ENCODE data around the gene C17orf50. TPM values are rescaled to one million over a fixed set of nuclear protein-coding genes. Genes with fewer than 3 reads are reported as not detected.

C17orf50 gene
- total and polyA plus RNA-seq, 2 of the 13 experiments (the other 11 are each of a cell fraction or from before 2014, with no cell fraction given) = not detected

DNA sequence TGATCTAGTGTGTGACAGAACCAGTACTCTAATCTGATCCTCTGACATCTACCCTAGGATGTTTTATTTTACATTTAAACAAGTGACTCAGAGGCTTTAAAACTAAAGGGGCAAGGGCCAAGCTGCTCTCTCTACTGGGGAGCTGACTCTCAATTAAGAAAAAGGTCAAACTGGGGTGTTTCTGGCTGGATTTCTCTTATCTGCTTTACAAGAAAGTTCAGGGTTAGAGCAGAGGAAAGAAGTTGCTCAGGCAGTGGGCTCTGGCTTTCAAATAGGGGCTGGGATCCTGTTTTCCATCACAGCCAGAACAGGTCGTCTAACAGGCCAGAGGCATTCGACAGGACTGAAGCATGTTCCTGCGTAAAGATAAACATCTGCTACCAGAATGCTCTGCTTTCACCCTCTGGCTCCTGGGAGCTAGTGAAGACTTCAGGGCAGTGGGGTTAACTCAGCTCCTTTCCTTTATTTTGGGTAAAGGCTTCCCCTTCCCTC lies 26.3 kb downstream of the C17orf50 start:
- no peaks in the 10 kb centered on the region for H3K79me2 ChIP-seq (ENCODE audit: insufficient read depth, low read length)
- WGBS (ENCODE audit: low lambda C conversion rate) = 11% methylated on average over 3 of the region's 3 CpGs
- TF ChIP-seq, protein P1, sequence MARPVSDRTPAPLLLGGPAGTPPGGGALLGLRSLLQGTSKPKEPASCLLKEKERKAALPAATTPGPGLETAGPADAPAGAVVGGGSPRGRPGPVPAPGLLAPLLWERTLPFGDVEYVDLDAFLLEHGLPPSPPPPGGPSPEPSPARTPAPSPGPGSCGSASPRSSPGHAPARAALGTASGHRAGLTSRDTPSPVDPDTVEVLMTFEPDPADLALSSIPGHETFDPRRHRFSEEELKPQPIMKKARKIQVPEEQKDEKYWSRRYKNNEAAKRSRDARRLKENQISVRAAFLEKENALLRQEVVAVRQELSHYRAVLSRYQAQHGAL (CRISPR knock-in tag; IDR thresholded peaks at IDR 0.05; ENCODE audit: not compliant biosample characterization) = no peak
- TF ChIP-seq, protein P2, sequence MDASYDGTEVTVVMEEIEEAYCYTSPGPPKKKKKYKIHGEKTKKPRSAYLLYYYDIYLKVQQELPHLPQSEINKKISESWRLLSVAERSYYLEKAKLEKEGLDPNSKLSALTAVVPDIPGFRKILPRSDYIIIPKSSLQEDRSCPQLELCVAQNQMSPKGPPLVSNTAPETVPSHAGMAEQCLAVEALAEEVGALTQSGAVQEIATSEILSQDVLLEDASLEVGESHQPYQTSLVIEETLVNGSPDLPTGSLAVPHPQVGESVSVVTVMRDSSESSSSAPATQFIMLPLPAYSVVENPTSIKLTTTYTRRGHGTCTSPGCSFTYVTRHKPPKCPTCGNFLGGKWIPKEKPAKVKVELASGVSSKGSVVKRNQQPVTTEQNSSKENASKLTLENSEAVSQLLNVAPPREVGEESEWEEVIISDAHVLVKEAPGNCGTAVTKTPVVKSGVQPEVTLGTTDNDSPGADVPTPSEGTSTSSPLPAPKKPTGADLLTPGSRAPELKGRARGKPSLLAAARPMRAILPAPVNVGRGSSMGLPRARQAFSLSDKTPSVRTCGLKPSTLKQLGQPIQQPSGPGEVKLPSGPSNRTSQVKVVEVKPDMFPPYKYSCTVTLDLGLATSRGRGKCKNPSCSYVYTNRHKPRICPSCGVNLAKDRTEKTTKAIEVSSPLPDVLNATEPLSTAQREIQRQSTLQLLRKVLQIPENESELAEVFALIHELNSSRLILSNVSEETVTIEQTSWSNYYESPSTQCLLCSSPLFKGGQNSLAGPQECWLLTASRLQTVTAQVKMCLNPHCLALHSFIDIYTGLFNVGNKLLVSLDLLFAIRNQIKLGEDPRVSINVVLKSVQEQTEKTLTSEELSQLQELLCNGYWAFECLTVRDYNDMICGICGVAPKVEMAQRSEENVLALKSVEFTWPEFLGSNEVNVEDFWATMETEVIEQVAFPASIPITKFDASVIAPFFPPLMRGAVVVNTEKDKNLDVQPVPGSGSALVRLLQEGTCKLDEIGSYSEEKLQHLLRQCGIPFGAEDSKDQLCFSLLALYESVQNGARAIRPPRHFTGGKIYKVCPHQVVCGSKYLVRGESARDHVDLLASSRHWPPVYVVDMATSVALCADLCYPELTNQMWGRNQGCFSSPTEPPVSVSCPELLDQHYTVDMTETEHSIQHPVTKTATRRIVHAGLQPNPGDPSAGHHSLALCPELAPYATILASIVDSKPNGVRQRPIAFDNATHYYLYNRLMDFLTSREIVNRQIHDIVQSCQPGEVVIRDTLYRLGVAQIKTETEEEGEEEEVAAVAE (CRISPR knock-in tag; IDR thresholded peaks at IDR 0.05; ENCODE audit: borderline replicate concordance) = no peak
- TF ChIP-seq, protein P3, sequence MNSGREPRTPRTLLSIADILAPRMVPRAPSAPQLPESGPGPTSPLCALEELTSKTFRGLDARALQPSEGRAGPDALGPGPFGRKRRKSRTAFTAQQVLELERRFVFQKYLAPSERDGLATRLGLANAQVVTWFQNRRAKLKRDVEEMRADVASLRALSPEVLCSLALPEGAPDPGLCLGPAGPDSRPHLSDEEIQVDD (CRISPR knock-in tag; IDR thresholded peaks at IDR 0.05; ENCODE audit: borderline replicate concordance) = no peak
- TF ChIP-seq RCOR2 (CRISPR knock-in tag; IDR thresholded peaks at IDR 0.05) (no peak), ATAD3A (CRISPR knock-in tag; IDR thresholded peaks at IDR 0.05) (no peak), ZNF282 (IDR thresholded peaks at IDR 0.05; ENCODE audit: partially characterized antibody) (no peak), GATAD1 (CRISPR knock-in tag; IDR thresholded peaks at IDR 0.05) (no peak), ZNF432 (CRISPR knock-in tag; IDR thresholded peaks at IDR 0.05; ENCODE audit: borderline replicate concordance) (no peak), ZNF430 (CRISPR knock-in tag; IDR thresholded peaks at IDR 0.05) (no peak), ZBTB20 (CRISPR knock-in tag; IDR thresholded peaks at IDR 0.05; ENCODE audit: borderline replicate concordance, low read depth) (no peak), ZNF570 (CRISPR knock-in tag; IDR thresholded peaks at IDR 0.05; ENCODE audit: borderline replicate concordance) (no peak)
- TF ChIP-seq, protein P4, sequence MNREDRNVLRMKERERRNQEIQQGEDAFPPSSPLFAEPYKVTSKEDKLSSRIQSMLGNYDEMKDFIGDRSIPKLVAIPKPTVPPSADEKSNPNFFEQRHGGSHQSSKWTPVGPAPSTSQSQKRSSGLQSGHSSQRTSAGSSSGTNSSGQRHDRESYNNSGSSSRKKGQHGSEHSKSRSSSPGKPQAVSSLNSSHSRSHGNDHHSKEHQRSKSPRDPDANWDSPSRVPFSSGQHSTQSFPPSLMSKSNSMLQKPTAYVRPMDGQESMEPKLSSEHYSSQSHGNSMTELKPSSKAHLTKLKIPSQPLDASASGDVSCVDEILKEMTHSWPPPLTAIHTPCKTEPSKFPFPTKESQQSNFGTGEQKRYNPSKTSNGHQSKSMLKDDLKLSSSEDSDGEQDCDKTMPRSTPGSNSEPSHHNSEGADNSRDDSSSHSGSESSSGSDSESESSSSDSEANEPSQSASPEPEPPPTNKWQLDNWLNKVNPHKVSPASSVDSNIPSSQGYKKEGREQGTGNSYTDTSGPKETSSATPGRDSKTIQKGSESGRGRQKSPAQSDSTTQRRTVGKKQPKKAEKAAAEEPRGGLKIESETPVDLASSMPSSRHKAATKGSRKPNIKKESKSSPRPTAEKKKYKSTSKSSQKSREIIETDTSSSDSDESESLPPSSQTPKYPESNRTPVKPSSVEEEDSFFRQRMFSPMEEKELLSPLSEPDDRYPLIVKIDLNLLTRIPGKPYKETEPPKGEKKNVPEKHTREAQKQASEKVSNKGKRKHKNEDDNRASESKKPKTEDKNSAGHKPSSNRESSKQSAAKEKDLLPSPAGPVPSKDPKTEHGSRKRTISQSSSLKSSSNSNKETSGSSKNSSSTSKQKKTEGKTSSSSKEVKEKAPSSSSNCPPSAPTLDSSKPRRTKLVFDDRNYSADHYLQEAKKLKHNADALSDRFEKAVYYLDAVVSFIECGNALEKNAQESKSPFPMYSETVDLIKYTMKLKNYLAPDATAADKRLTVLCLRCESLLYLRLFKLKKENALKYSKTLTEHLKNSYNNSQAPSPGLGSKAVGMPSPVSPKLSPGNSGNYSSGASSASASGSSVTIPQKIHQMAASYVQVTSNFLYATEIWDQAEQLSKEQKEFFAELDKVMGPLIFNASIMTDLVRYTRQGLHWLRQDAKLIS (CRISPR knock-in tag; IDR thresholded peaks at IDR 0.05) = no peak
- POLR2A ChIA-PET = no interaction called here
- CTCF ChIA-PET (ENCODE audit: low intra/inter-chr PET ratio, low total read pairs) = no interaction called here
- ATAC-seq (no peak), DNase-seq (ENCODE audit: low spot score) (no peak), FAIRE-seq (no peak)
- H3K9me3 ChIP-seq (ENCODE audit: low read length) = no peaks in the 10 kb centered on the region
- no TSS peak for BruUV-seq (replicated peaks)
- H3K36me3 ChIP-seq (replicated peaks in 1 of 2; ENCODE audit: control insufficient read depth in 1 of 2, insufficient read depth in 2 of 2, low read length in 2 of 2) = no peaks in the 10 kb centered on the region
- H3K9ac ChIP-seq (ENCODE audit: insufficient read depth, low read depth, low read length) = no peak overlapping the region
- H2AFZ ChIP-seq (ENCODE audit: low read length) = no peak overlapping the region
- no peak overlapping the region for H3K4me3 ChIP-seq (replicated peaks in 1 of 3; ENCODE audit: insufficient read depth in 1 of 3, low read depth in 2 of 3, low read length in 3 of 3)
- H4K20me1 ChIP-seq (ENCODE audit: insufficient read depth, low read length) = no peaks in the 10 kb centered on the region
- no peak overlapping the region for H3K4me2 ChIP-seq (ENCODE audit: low read depth, low read length)
- intact Hi-C loops (cut with micrococcal nuclease; ENCODE audit: unreplicated experiment) (no loop called here), in situ Hi-C loops (cut with HindIII; ENCODE audit: extremely low pct_ligation_motif_present, low pct_unique_long_range_greater_than_20kb) (no loop called here)
- H3K4me1 ChIP-seq (ENCODE audit: insufficient read depth, low read length) = peaks cover 14% of the 10 kb centered on the region
- no peak overlapping the region for H3K27ac ChIP-seq (ENCODE audit: extremely low read length, insufficient read depth, low read length)
- H3K27me3 ChIP-seq (ENCODE audit: control insufficient read depth in 1 of 2, insufficient read depth in 2 of 2, low read length in 2 of 2) = peaks cover 0 to 47% of the 10 kb centered on the region in 2 experiments; a peak in 3 of 5 replicates
